Renal cortex interstitium (tissue), 15 donors: Measurements from ENCODE around the gene AMY1C. TPM values are rescaled to one million over a fixed set of nuclear protein-coding genes. Genes with fewer than 3 reads are reported as not detected.
"Not testable (repeated sequence)": the region's sequence is repeated elsewhere in the genome, so short reads cannot be mapped to it uniquely, and the experiment has no call there.

Source experiments
- DNase-seq, 11 donors: peaks; one replicate each; pipeline ENCODE4 v3.0.0-alpha.2; 2013; ENCODE audit warnings: low read depth in 9 of 11, low spot score in 4 of 11; ENCODE audit errors: extremely low read depth in 1 of 11
- long read RNA-seq, 16 experiments: transcript quantifications; one replicate each; lab custom pipeline, GENCODE V29; 2026
- polyA plus RNA-seq, 3 donors: library from polyadenylated mRNA; unstranded; fragments of 120-200 nt; gene quantifications; one replicate each; pipeline ENCODE4 v1.2.1, GENCODE V29; 2013; ENCODE audit not compliant: insufficient read length in 3 of 3

The AMY1C gene
- polyA plus RNA-seq, result not detected
- long read RNA-seq, donor 1, result 0 reads
- long read RNA-seq, donor 2, result 0 reads
- long read RNA-seq, donor 3, result 0 reads
- long read RNA-seq, donor 4, result 0 reads
- long read RNA-seq, donor 5, result 0 reads
- long read RNA-seq, donor 6, result 0 reads
- long read RNA-seq, donor 7, result 0 reads
- long read RNA-seq, donor 8, result 0 reads
- long read RNA-seq, donor 9, result 0 reads
- long read RNA-seq, donor 10, result 0 reads
- long read RNA-seq, donor 11, result 0 reads
- long read RNA-seq, donor 12, result 0 reads
- long read RNA-seq, donor 13, result 0 reads
- long read RNA-seq, donor 14, result 0 reads
- long read RNA-seq, donor 15, result 0 reads
- long read RNA-seq, donor 16, result 0 reads

- DNase-seq, result not testable (repeated sequence)
Measured at GRCh38 chr1:103749598-103749997, at the start of gene AMY1C. Gene AMY1C, plus strand, starts transcription at chr1:103749898. Its CDS starts 572 bp downstream, at chr1:103750470.

- not testable (repeated sequence) for DNase-seq
Measured at GRCh38 chr1:103700669-103701068, 49.0 kb upstream of the AMY1C start.

GRCh38 chr1:103701256-103701655 lies 48.4 kb upstream of the AMY1C start:
- not testable (repeated sequence) for DNase-seq

- not testable (repeated sequence) for DNase-seq
Measured at GRCh38 chr1:103707670-103708069, 42.0 kb upstream of the AMY1C start.

- not testable (repeated sequence) for DNase-seq
Measured at GRCh38 chr1:103710381-103710780, 39.3 kb upstream of the AMY1C start.

GRCh38 chr1:103717404-103717803 lies 32.3 kb upstream of the AMY1C start:
- DNase-seq, result not testable (repeated sequence)

- not testable (repeated sequence) for DNase-seq
Measured at GRCh38 chr1:103721473-103721872, 28.2 kb upstream of the AMY1C start.

GRCh38 chr1:103735334-103735733 lies 14.4 kb upstream of the AMY1C start:
- not testable (repeated sequence) for DNase-seq

- not testable (repeated sequence) for DNase-seq
Measured at GRCh38 chr1:103738031-103738430, 11.7 kb upstream of the AMY1C start.

- not testable (repeated sequence) for DNase-seq
Measured at GRCh38 chr1:103744449-103744848, 5.2 kb upstream of the AMY1C start.

GRCh38 chr1:103745040-103745439 lies 4.7 kb upstream of the AMY1C start:
- DNase-seq, result not testable (repeated sequence)

- not testable (repeated sequence) for DNase-seq
Measured at GRCh38 chr1:103748273-103748672, 1.4 kb upstream of the AMY1C start.

- no peak for DNase-seq
Measured at GRCh38 chr1:103761896-103762295, 12.2 kb downstream of the AMY1C start.

GRCh38 chr1:103779932-103780331 lies 30.2 kb downstream of the AMY1C start:
- DNase-seq, result no peak

GRCh38 chr1:103783944-103784377 lies 34.3 kb downstream of the AMY1C start:
- no peak for DNase-seq

GRCh38 chr1:103788377-103788776 lies 38.7 kb downstream of the AMY1C start:
- DNase-seq, result peak in 2 of 11 donors; percentile 0 to 7

- DNase-seq, result no peak
Measured at GRCh38 chr1:103790172-103790571, 40.5 kb downstream of the AMY1C start.
